Kidney capillary endothelial cell (primary cell): Measurements from ENCODE around the gene SLC1A5.

Experiments used
- DNase-seq: peaks from one replicate; pipeline ENCODE4 v3.0.0-alpha.2; 2018; ENCODE audit warnings: low spot score

Gene SLC1A5

GRCh38 chr19:46725036-46725820 is 63.2 kb downstream of the SLC1A5 start:
- no peak for DNase-seq
